Endothelial cell of umbilical vein (primary cell): ENCODE measurements around the gene MNS1.

Experiments used
- EZH2 ChIP-seq: IDR thresholded peaks from 2 replicates; pipeline ENCODE4 v1.6.1; 2012; ENCODE audit warnings: borderline replicate concordance, low read depth, mild to moderate bottlenecking, moderate library complexity, low read length, inconsistent platforms; ENCODE audit not compliant: severe bottlenecking
- MYC ChIP-seq: IDR thresholded peaks from one replicate; pipeline ENCODE4 v1.6.1; 2011; ENCODE audit warnings: mild to moderate bottlenecking, low read depth, low read length
- POLR2A ChIP-seq: IDR thresholded peaks from 2 replicates; pipeline ENCODE4 v1.6.1; 2012; ENCODE audit warnings: low read depth, mild to moderate bottlenecking, control low read depth, low read length
- TF ChIP-seq, protein P1 (sequence below), 2 donors: IDR thresholded peaks; 1 replicate in 1 of 2; 2 replicates in 1 of 2; pipeline ENCODE4 v1.5.1; 2011; ENCODE audit warnings: low read length in 2 of 2, mild to moderate bottlenecking in 2 of 2, moderate library complexity in 2 of 2, control low read depth in 1 of 2, inconsistent platforms in 1 of 2, low read depth in 1 of 2; ENCODE audit not compliant: insufficient read depth in 1 of 2; ENCODE audit errors: extremely low read depth in 1 of 2

DNA sequence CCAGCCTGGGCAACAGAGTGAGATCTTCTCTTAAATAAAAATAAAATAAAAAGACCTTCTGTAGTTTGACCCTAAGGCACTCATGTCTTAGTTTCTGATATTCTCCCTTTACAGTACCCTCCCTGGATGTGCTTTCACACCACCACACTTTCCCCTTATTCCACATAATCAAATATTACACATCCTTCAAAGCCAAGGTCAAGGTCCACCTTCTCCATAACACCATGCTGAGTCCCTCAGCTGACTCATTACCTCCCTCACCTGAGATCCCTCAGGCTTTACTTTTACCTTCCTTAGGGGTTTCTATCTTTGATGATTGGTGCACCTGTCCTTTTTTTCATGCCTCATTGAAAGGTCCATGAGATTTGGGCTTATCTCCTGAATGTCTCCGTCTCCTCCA lies 25.5 kb upstream of the MNS1 start:
- TF ChIP-seq, protein P1, sequence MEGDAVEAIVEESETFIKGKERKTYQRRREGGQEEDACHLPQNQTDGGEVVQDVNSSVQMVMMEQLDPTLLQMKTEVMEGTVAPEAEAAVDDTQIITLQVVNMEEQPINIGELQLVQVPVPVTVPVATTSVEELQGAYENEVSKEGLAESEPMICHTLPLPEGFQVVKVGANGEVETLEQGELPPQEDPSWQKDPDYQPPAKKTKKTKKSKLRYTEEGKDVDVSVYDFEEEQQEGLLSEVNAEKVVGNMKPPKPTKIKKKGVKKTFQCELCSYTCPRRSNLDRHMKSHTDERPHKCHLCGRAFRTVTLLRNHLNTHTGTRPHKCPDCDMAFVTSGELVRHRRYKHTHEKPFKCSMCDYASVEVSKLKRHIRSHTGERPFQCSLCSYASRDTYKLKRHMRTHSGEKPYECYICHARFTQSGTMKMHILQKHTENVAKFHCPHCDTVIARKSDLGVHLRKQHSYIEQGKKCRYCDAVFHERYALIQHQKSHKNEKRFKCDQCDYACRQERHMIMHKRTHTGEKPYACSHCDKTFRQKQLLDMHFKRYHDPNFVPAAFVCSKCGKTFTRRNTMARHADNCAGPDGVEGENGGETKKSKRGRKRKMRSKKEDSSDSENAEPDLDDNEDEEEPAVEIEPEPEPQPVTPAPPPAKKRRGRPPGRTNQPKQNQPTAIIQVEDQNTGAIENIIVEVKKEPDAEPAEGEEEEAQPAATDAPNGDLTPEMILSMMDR (IDR thresholded peaks at IDR 0.05; ENCODE audit: extremely low read depth in 1 of 2, insufficient read depth in 1 of 2, low read depth in 1 of 2, low read length in 2 of 2) = no peak
- TF ChIP-seq MYC = no peak
- TF ChIP-seq EZH2 = no peak
- TF ChIP-seq POLR2A = no peak
